Suppressor macrophage treated with lipopolysaccharide for 1 hour (primary cell): ENCODE results near the gene MED10.

ENCODE experiments used
- DNase-seq, 3 donors: peaks; one replicate each; pipeline ENCODE4 v3.0.0-alpha.2; 2020 to 2022

MED10 gene

GRCh38 chr5:6398570-6399230 lies 20.4 kb upstream of the MED10 start:
- no peak for DNase-seq

GRCh38 chr5:6397536-6398269 lies 19.4 kb upstream of the MED10 start:
- DNase-seq = no peak

GRCh38 chr5:6396836-6397535 lies 18.6 kb upstream of the MED10 start:
- DNase-seq = no peak

GRCh38 chr5:6396043-6396442 lies 17.7 kb upstream of the MED10 start:
- DNase-seq = no peak

GRCh38 chr5:6395621-6396020 lies 17.3 kb upstream of the MED10 start:
- no peak for DNase-seq

GRCh38 chr5:6395102-6395445 lies 16.7 kb upstream of the MED10 start:
- no peak for DNase-seq

- DNase-seq = no peak
These were observed 16.2 kb upstream of the MED10 start for GRCh38 chr5:6394429-6395101.

- no peak for DNase-seq
These were observed 15.3 kb upstream of the MED10 start for GRCh38 chr5:6393596-6394194.

- no peak for DNase-seq
These were observed 14.2 kb upstream of the MED10 start for GRCh38 chr5:6392561-6392960.

GRCh38 chr5:6391151-6391550 lies 12.8 kb upstream of the MED10 start:
- DNase-seq = no peak

GRCh38 chr5:6389946-6390530 lies 11.7 kb upstream of the MED10 start:
- no peak for DNase-seq

GRCh38 chr5:6389397-6389796 lies 11.1 kb upstream of the MED10 start:
- no peak for DNase-seq

GRCh38 chr5:6387970-6388369 lies 9.6 kb upstream of the MED10 start:
- DNase-seq = no peak

- DNase-seq = no peak
These were observed 7.9 kb upstream of the MED10 start for GRCh38 chr5:6386271-6386670.

GRCh38 chr5:6384856-6385255 lies 6.5 kb upstream of the MED10 start:
- DNase-seq = no peak

- peak in 1 of 3 donors; percentile 11 for DNase-seq
These were observed 5.0 kb upstream of the MED10 start for GRCh38 chr5:6383376-6383775.

GRCh38 chr5:6379246-6379645 lies 899 bp upstream of the MED10 start:
- DNase-seq = no peak

GRCh38 chr5:6378766-6379103 lies 388 bp upstream of the MED10 start:
- no peak for DNase-seq

- DNase-seq = no peak
These were observed 804 bp downstream of the MED10 start for GRCh38 chr5:6377582-6377904.

GRCh38 chr5:6376974-6377520 lies 1.3 kb downstream of the MED10 start:
- DNase-seq = no peak

GRCh38 chr5:6373081-6373846 lies 5.1 kb downstream of the MED10 start:
- no peak for DNase-seq
